ENCODE data around the gene SNRPD1.

SNRPD1 gene

GRCh38 chr18:21600526-21601410 lies 11.3 kb upstream of the SNRPD1 start, which contains the start of gene ESCO1 (continued):
- TF ChIP-seq HIC1 (tag by site-specific recombination; IDR thresholded peaks at IDR 0.05) (no peak), ZNF629 (tag by site-specific recombination; IDR thresholded peaks at IDR 0.05) (peak; percentile 85)

GRCh38 chr18:21602299-21602587 lies 9.9 kb upstream of the SNRPD1 start:
- no peak overlapping the region for H3K4me3 ChIP-seq (ENCODE audit: low read depth, low read length)
- no peak overlapping the region for H3K27ac ChIP-seq (ENCODE audit: extremely low read depth, low read depth, low read length)
- TF ChIP-seq ZNF366 (tag by site-specific recombination; conservative IDR thresholded peaks at IDR 0.05) = no peak
- TF ChIP-seq RBAK (tag by site-specific recombination; IDR thresholded peaks at IDR 0.05) = no peak
- TF ChIP-seq ZNF433 (tag by site-specific recombination; IDR thresholded peaks at IDR 0.05; ENCODE audit: low read depth) = no peak
- no peak for TF ChIP-seq ZNF768 (tag by site-specific recombination; IDR thresholded peaks at IDR 0.05)
- no peak for TF ChIP-seq ZNF404 (tag by site-specific recombination; IDR thresholded peaks at IDR 0.05)
- TF ChIP-seq WT1 (tag by site-specific recombination; IDR thresholded peaks at IDR 0.05) = no peak
- TF ChIP-seq ZNF112 (tag by site-specific recombination; IDR thresholded peaks at IDR 0.05) = no peak
- no peak for TF ChIP-seq ZNF549 (tag by site-specific recombination; IDR thresholded peaks at IDR 0.05)
- no peak for TF ChIP-seq ZNF777 (tag by site-specific recombination; IDR thresholded peaks at IDR 0.05; ENCODE audit: borderline replicate concordance)
- no peak for TF ChIP-seq ZNF670 (tag by site-specific recombination; IDR thresholded peaks at IDR 0.05; ENCODE audit: low read depth)
- TF ChIP-seq HOXA7 (CRISPR knock-in tag; IDR thresholded peaks at IDR 0.05; ENCODE audit: borderline replicate concordance) = no peak
- no peak for TF ChIP-seq GLI4 (tag by site-specific recombination; IDR thresholded peaks at IDR 0.05)
- TF ChIP-seq ZNF792 (tag by site-specific recombination; IDR thresholded peaks at IDR 0.05) = no peak
- no peak for TF ChIP-seq ZBTB44 (tag by site-specific recombination; IDR thresholded peaks at IDR 0.05)
- no peak for TF ChIP-seq ZNF394 (tag by site-specific recombination; IDR thresholded peaks at IDR 0.05; ENCODE audit: borderline replicate concordance)
- no peak for TF ChIP-seq GFI1B (tag by site-specific recombination; IDR thresholded peaks at IDR 0.05)
- H3K4me1 ChIP-seq (ENCODE audit: control insufficient read depth, insufficient read depth, low read length) = 0 out of 2 replicates have a peak, but pooled peaks cover 4% of the 10 kb centered on the region
- H3K9me3 ChIP-seq (ENCODE audit: control insufficient read depth, insufficient read depth, low read depth, low read length) = no peaks in the 10 kb centered on the region
- no peaks in the 10 kb centered on the region; a peak in 1 of 3 replicates for H3K36me3 ChIP-seq (ENCODE audit: control insufficient read depth in 2 of 2, insufficient read depth in 1 of 2, low read length in 2 of 2)
- POLR2A ChIA-PET = no interaction called here
- CTCF ChIA-PET = interaction anchor here (0.6 to 4.8 kb wide), 4 partner anchors 9 to 45 kb away, joined by 3 to 89 read pairs (median 3); partner anchors contain the start of gene SNRPD1

GRCh38 chr18:21604671-21605070 lies 7.4 kb upstream of the SNRPD1 start:
- no peaks in the 10 kb centered on the region for H3K4me1 ChIP-seq (ENCODE audit: control insufficient read depth, insufficient read depth, low read length)
- no peak overlapping the region for H3K27ac ChIP-seq (ENCODE audit: extremely low read depth, low read depth, low read length)
- H3K9me3 ChIP-seq (ENCODE audit: control insufficient read depth, insufficient read depth, low read depth, low read length) = no peaks in the 10 kb centered on the region
- H3K4me3 ChIP-seq (ENCODE audit: low read depth, low read length) = no peak overlapping the region
- no peak for TF ChIP-seq ZNF654 (tag by site-specific recombination; IDR thresholded peaks at IDR 0.05; ENCODE audit: low read depth)
- TF ChIP-seq ZNF18 (tag by site-specific recombination; IDR thresholded peaks at IDR 0.05) = no peak
- 0 out of 2 replicates have a peak, but pooled peaks have one; percentile 22 for TF ChIP-seq PRDM1 (tag by site-specific recombination; IDR thresholded peaks at IDR 0.05)
- no peak for TF ChIP-seq ZSCAN30 (tag by site-specific recombination; IDR thresholded peaks at IDR 0.05)
- ChIA-PET CTCF (interaction anchor here (1.1 kb wide), 1 partner anchor 8 kb away, joined by 5 read pairs; no protein-coding TSS in a partner anchor), POLR2A (no interaction called here)
- H3K36me3 ChIP-seq (ENCODE audit: control insufficient read depth in 2 of 2, insufficient read depth in 1 of 2, low read length in 2 of 2) = no peaks in the 10 kb centered on the region
